ENCODE measurements around the gene SCD5.

The SCD5 gene

GRCh38 chr4:82585690-82586435 lies 212.7 kb downstream of the SCD5 start:
- CTCF ChIA-PET: no interaction called here
- DNase-seq (ENCODE audit: extremely low spot score): no peak
- TF ChIP-seq SUZ12 (IDR thresholded peaks at IDR 0.05) (no peak), BHLHE40 (IDR thresholded peaks at IDR 0.05; ENCODE audit: borderline replicate concordance) (no peak), ARNT (IDR thresholded peaks at IDR 0.05) (no peak), L3MBTL2 (conservative IDR thresholded peaks at IDR 0.05) (no peak), LEF1 (IDR thresholded peaks at IDR 0.05; ENCODE audit: borderline replicate concordance) (no peak), SP1 (IDR thresholded peaks at IDR 0.05) (no peak), CTBP1 (IDR thresholded peaks at IDR 0.05; ENCODE audit: borderline replicate concordance) (no peak), NFRKB (IDR thresholded peaks at IDR 0.05) (no peak), FOXK2 (IDR thresholded peaks at IDR 0.05) (no peak), FOXM1 (IDR thresholded peaks at IDR 0.05; ENCODE audit: borderline replicate concordance) (no peak), TARDBP (IDR thresholded peaks at IDR 0.05) (no peak)
- POLR2A ChIA-PET: no interaction called here

- ChIA-PET POLR2A (no interaction called here), CTCF (no interaction called here)
- DNase-seq (ENCODE audit: extremely low spot score): no peak
Observed at GRCh38 chr4:82584931-82585330, 213.7 kb downstream of the SCD5 start.

GRCh38 chr4:82583897-82584587 lies 214.6 kb downstream of the SCD5 start:
- ChIA-PET CTCF (no interaction called here), POLR2A (no interaction called here)
- no peak for DNase-seq (ENCODE audit: extremely low spot score)
- TF ChIP-seq LEF1 (IDR thresholded peaks at IDR 0.05; ENCODE audit: borderline replicate concordance) (no peak), HDGF (IDR thresholded peaks at IDR 0.05; ENCODE audit: borderline replicate concordance) (no peak), ELF4 (IDR thresholded peaks at IDR 0.05) (no peak), FOXK2 (IDR thresholded peaks at IDR 0.05) (no peak), NFRKB (IDR thresholded peaks at IDR 0.05) (no peak), FOXA1 (IDR thresholded peaks at IDR 0.05) (no peak), BHLHE40 (IDR thresholded peaks at IDR 0.05; ENCODE audit: borderline replicate concordance) (no peak), ZNF384 (IDR thresholded peaks at IDR 0.05) (no peak), CTBP1 (IDR thresholded peaks at IDR 0.05; ENCODE audit: borderline replicate concordance) (no peak), SP1 (IDR thresholded peaks at IDR 0.05) (no peak), L3MBTL2 (conservative IDR thresholded peaks at IDR 0.05) (no peak), SUZ12 (IDR thresholded peaks at IDR 0.05) (no peak), FOXM1 (IDR thresholded peaks at IDR 0.05; ENCODE audit: borderline replicate concordance) (no peak), ARNT (IDR thresholded peaks at IDR 0.05) (no peak), TARDBP (IDR thresholded peaks at IDR 0.05) (no peak)
- TF ChIP-seq, protein P1, sequence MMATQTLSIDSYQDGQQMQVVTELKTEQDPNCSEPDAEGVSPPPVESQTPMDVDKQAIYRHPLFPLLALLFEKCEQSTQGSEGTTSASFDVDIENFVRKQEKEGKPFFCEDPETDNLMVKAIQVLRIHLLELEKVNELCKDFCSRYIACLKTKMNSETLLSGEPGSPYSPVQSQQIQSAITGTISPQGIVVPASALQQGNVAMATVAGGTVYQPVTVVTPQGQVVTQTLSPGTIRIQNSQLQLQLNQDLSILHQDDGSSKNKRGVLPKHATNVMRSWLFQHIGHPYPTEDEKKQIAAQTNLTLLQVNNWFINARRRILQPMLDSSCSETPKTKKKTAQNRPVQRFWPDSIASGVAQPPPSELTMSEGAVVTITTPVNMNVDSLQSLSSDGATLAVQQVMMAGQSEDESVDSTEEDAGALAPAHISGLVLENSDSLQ (IDR thresholded peaks at IDR 0.05): no peak

More at GRCh38 chr4:82584931-82585330, 213.7 kb downstream of the SCD5 start:
- no peak for TF ChIP-seq ARNT (IDR thresholded peaks at IDR 0.05)

GRCh38 chr4:82579932-82580331 lies 218.7 kb downstream of the SCD5 start:
- POLR2A ChIA-PET: no interaction called here
- no peak for DNase-seq (ENCODE audit: extremely low spot score)
- CTCF ChIA-PET: no interaction called here
- no peak for TF ChIP-seq HDGF (IDR thresholded peaks at IDR 0.05; ENCODE audit: borderline replicate concordance)
- no peak for TF ChIP-seq FOXM1 (IDR thresholded peaks at IDR 0.05; ENCODE audit: borderline replicate concordance)
- no peak for TF ChIP-seq LEF1 (IDR thresholded peaks at IDR 0.05; ENCODE audit: borderline replicate concordance)
